DMS 273 treated with DMSO at 0.1 percent for 48 hours (cell line): ENCODE measurements around the gene UBL4A.
A peak's percentile ranks its signal among the peaks of the same experiment; 100 is the strongest.

Experiments
- DNase-seq: peaks from one replicate; lab custom pipeline; 2025; lab: John Stamatoyannopoulos, UW

The UBL4A gene

GRCh38 chrX:154486396-154487207, at the start of gene UBL4A:
UBL4A (minus strand) TSS chrX:154486615; CDS start chrX:154486584, 31 bp downstream.
- no peak for DNase-seq

DNA sequence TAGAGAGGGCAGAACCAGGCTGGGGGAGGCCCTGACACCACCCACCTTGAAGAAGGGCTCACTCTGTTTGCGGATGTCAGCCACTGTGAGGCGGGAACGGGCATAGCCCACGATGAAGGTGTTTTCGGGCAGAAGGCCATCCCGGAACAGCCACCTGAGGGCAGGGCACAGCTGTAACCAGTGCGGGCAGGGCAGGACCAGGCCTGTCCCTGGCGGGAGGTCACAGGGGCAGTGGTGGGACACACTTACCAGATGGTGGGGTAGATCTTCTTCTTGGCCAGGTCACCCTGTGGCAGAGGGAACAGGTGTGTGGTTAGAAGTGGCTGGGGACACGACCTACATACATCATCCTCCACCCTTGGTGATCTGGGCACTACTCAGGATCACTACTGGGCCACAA, 49.5 kb upstream of the UBL4A start:
- DNase-seq, result no peak

DNA sequence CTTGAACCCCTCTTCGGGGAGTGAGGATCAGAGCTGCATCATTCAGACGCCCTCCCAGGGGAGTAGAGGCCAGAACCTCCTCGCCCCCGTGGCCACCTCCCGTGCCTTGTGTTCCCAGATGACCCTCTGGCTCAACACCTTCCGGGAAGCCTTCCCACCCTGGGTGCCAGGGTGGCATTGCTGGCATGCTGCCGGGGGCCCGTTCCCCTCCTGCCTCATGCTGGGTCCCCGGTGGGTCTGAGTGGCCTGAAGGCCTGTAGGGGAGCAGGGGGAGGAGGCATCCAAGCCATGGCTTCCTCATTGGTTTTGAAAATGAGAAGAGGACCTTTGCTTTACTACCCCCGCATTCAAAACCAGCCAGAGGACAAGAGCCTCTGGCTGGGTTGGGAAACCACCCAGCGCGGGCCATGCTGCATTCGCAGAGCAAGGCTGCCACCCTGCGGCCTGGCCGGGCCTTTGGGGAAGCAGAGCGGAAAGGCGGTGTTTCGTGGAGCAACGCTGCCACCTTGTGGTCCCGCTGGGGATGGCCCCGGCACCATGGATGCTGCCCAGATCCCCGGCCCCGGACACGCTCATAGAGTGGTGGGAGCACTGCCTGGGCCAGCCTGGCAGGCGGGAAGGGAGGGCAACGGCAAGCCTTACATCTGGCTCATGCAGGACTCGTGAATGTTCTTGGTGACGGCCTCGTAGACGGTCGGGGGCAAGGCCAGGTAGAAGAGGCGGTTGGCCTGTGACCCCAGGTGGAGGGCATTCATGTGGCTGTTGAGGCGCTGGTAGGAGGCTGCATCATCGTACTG, 48.3 kb upstream of the UBL4A start:
- DNase-seq, result peak; percentile 37

DNA sequence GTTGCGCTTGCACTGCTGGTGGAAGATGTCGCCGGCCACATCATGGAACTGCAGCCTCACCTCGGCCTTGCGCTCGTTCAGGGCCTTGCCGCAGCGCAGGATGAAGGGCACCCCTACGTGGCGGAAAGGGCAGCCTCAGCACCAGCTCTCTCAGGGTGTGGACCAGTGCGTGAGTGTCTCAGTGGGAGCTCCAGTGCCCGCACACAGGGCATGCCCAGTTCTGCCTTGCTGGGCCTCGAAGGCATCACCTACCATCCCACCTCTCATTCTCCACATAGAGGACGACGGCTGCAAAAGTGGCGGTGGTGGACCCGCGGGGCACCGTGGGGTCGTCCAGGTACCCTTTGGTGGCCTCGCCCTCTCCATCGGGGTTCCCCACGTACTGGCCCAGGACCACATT, 46.3 kb upstream of the UBL4A start:
- no peak for DNase-seq

GRCh38 chrX:154531626-154532025, 45.2 kb upstream of the UBL4A start:
- no peak for DNase-seq

DNA sequence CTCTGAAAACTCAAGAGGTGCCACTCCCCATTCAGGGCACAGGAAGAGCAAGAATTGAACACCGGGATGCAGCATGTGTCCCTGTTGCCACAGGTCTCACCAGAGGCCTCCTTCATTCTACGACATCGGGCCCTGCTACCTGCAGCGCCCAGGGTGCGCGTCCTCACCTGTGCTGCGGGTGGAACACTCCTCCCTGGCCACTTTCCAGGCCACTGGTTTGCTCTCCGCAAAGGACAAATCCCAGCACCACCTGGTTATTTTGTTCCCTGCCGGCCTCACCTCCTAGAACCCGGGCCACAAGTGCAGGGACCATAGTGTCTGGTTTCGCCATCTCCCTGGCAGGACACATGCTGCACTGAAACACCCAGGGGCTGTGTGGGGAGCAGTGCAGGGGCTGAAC, 43.9 kb upstream of the UBL4A start:
- DNase-seq, result no peak

- DNase-seq, result no peak
Observed at GRCh38 chrX:154529206-154529612, 42.8 kb upstream of the UBL4A start.

DNA sequence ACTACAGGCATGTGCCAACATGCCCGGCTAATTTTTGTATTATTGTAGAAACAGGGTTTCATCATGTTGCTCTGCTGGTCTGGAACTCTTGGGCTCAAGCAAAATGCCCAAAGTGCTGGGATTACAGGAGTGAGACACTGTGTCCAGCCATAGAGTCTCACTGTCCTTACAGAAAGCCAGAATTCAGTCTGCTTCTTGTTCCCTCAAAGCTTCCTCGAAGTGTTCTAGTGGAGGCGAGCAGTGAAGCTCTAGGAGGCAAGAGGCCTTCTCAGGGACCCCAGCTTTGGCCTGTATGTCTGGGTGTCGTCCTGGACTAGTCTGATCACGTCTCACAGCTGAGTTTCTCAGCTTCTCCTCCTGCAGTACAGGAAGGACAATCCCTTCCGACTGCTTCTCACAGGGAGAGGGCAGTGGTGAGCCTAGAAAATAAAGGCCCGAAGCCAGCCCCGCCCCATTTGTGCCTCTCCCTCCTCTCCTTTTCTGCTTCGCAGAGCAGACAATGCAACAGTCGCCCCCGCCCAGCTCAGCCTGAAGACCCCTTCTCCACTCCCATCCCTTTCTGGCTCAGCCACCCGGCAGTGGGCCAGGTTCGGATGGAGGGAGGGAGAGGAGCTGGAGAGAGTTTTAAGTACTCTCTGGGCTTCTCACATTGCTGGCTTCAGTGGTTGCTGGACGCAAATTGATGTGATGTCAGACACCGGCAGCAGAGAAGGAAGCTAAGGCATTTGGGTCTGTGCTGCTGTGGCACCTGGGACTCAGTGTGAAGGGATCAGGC, 40.7 kb upstream of the UBL4A start:
- DNase-seq, result peak; percentile 41

DNA sequence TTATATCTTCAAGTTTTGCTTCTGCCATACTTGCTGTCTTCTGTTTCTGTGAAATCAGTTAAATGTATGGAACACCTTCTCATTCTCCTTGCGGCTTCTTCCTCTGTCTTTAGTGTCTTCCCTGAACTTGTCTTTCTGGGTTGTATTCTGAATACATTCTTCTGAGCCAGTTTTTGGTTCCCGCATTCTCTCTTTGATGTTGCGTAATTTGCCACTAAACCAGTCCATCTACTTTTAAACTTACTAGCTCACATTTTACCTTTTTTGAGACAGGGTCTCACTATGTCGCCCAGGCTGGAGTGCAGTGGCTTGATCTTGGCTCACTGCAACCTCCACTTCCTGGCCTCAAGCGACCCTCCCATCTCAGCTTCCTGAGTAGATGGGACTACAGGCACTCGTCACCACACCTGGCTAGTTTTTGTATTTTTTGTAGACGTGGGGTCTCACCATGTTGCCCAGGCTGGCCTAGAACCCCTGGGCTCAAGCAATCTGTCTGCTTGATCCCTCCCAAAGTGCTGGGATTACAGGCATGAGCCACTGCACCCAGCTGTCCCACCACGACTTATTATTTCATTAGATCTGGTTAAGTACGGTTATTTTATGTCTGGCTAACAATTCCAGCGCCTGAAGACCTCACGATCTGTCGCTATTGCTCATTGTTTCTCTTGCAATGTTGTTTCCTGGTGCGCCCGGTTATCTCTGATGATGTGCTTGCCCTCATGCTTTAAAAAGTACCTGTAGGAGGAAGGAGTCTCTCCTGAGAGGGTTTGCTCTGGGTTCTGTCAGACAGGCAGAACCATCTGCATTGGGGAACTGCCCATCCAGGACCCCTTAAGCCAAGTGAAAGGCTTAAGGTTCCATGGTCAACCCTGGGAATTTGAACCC, 39.4 kb upstream of the UBL4A start:
- no peak for DNase-seq

GRCh38 chrX:154519389-154519788, 33.0 kb upstream of the UBL4A start:
- no peak for DNase-seq

- DNase-seq, result no peak
Observed at GRCh38 chrX:154517101-154517781, 30.8 kb upstream of the UBL4A start.

DNA sequence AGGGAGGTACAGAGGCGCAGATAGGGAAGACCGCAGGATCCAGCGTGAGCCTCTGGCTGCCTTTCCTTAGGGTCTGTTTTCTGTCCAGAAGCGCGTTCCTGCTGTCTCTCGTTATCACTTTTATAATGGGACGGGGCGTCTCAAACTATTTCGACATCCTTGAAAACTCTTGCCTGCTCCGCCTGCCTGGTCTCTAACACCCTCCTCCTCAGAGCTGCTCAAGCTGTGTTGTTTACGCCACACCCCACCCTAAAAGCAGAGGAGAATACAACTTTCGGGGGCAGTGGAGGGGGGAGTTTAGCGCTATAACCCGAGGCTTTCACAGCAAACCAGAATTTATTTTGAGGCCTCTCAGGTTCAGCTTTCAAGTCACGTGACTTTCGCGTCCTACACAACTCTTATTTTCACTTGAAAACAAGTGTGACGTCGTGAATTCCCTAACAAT, 30.3 kb upstream of the UBL4A start:
- DNase-seq, result no peak

DNA sequence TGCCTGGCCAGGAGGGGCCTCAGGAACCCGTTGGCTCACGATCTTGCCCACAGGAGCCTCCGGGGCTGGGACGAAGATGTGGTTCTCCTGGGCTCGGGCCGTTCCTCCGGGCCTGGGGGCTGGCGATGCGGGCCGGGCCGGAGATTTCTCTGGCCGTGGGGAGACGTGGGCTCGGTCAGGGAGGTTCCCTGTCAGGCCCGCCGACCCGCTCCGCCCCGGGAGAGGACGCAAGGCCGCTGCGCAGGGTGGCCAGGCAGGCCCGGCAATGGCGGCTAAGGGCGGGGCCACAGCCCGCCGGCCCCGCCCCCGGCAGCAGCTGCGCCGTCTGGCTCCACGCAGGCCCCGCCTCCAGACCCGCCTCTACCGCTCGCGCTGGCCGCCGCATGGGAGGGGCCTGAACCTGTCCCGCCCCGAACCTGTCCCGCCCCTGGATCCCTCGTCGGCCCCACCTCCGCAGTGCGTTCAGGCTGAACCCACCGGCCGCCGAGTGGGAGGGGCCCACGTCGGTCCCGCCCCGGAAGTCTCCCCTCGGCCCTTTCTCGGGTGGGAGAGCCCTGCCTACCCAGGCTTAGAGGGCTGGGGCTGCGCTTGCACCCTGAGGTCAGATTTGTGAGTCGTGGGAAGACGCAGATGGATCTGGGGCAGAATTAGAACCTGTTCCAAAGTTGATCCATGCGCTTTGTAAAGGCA, 29.7 kb upstream of the UBL4A start, which contains the start of gene FAM3A:
TSS of gene FAM3A (minus strand) at position 267 of the 690 bp plus-strand sequence. CDS start 460 bp downstream, outside the sequence.
- DNase-seq, result peak; percentile 78

- no peak for DNase-seq
Observed at GRCh38 chrX:154515090-154515965, 28.9 kb upstream of the UBL4A start.

GRCh38 chrX:154513716-154514115, 27.3 kb upstream of the UBL4A start:
- no peak for DNase-seq

- DNase-seq, result no peak
Observed at GRCh38 chrX:154512879-154513553, 26.6 kb upstream of the UBL4A start.

GRCh38 chrX:154511761-154512160, 25.3 kb upstream of the UBL4A start:
- no peak for DNase-seq

DNA sequence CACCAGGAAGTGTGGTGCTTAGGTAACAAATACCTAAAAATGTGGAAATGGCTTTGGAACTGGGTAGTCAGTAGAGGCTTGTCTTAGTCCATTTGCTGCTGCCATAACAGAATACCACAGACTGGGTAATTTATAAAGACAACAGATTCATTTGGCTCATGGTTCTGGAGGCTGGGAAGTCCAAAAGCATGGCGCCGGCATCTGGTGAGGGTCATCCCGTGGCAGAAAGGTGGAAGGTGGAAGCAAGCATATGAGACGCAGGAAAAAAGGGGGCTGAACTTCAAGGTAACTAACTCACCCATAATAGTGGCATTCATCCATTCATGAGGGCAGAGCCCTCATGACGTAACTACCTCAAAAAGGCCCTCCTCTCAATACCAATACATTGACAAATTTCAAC, 23.0 kb upstream of the UBL4A start:
- DNase-seq, result no peak

GRCh38 chrX:154508384-154508745, 21.9 kb upstream of the UBL4A start:
- no peak for DNase-seq
